Upper lobe of left lung (tissue), 6 donors: Measurements from ENCODE around the gene SH2B3. TPM values are rescaled to one million over a fixed set of nuclear protein-coding genes. Genes with fewer than 3 reads are reported as not detected.

ENCODE experiments used
- ATAC-seq, 2 donors: fragments of 200-7000 bp; cut with Tn5 transposase; one replicate each; pipeline ENCODE4 v1.9.1; 2022; ENCODE audit warnings: mild to moderate bottlenecking in 2 of 2, moderate library complexity in 2 of 2; ENCODE audit not compliant: low FRiP score in 2 of 2
- DNase-seq, 2 donors: peaks; one replicate each; pipeline ENCODE4 v3.0.0-alpha.2; 2019 to 2020
- H3K27ac ChIP-seq, 4 donors: fragments of 200-600 bp; sonication (generic); one replicate each; pipeline ENCODE4 v1.5.1; 2016 to 2019
- H3K27me3 ChIP-seq, 4 donors: fragments of 200-600 bp; sonication (generic); one replicate each; pipeline ENCODE4 v1.5.1; 2017 to 2019
- H3K36me3 ChIP-seq, 4 donors: fragments of 200-600 bp; sonication (generic); one replicate each; pipeline ENCODE4 v1.5.1; 2016 to 2019
- H3K4me1 ChIP-seq, 4 donors: fragments of 200-600 bp; sonication (generic); one replicate each; pipeline ENCODE4 v1.5.1; 2018 to 2019
- H3K4me3 ChIP-seq, 4 donors: fragments of 200-600 bp; sonication (generic); one replicate each; pipeline ENCODE4 v1.5.1; 2017 to 2019; ENCODE audit warnings: mild to moderate bottlenecking in 2 of 4, moderate library complexity in 1 of 4
- H3K9me3 ChIP-seq, 4 donors: fragments of 200-600 bp; sonication (generic); one replicate each; pipeline ENCODE4 v1.5.1; 2018 to 2019
- CTCF ChIP-seq, 6 experiments: fragments of 450-650 bp in 4 of 6; fragments of 200-600 bp in 2 of 6; sonication (generic) in 2 of 6; IDR thresholded peaks; one replicate each; pipeline ENCODE4 v1.5.1; 2016 to 2019; ENCODE audit warnings: antibody characterized with exemption in 6 of 6
- EP300 ChIP-seq, 4 donors: sonication (generic); formaldehyde crosslinking; IDR thresholded peaks; one replicate each; pipeline ENCODE4 v1.5.1; 2017; ENCODE audit warnings: antibody characterized with exemption in 4 of 4, control low read depth in 2 of 4
- POLR2A ChIP-seq, 4 donors: fragments of 450-650 bp; IDR thresholded peaks; one replicate each; pipeline ENCODE4 v1.5.1; 2016 to 2017; ENCODE audit warnings: antibody characterized with exemption in 4 of 4, mild to moderate bottlenecking in 2 of 4
- POLR2AphosphoS5 ChIP-seq, 2 donors: sonication (generic); formaldehyde crosslinking; IDR thresholded peaks; one replicate each; pipeline ENCODE4 v1.5.1; 2017; ENCODE audit warnings: antibody characterized with exemption in 2 of 2
- WGBS, 2 donors: methylation state at CpG; one replicate each; pipeline ENCODE4 v1.1.5; 2017 to 2018; 5-methylcytosine and 5-hydroxymethylcytosine counted together
- total RNA-seq, 6 donors: library from RNA; depleted of rRNA in 4 of 6; stranded (reverse); fragments of >200 nt in 4 of 6; gene quantifications; one replicate each; pipeline versions ENCODE4 v1.1.0 to v1.2.1, GENCODE V29; 2016 to 2021
- donor health status: DM: no; HTN: no; CAD: no; lungs with moderate emphysema.
- donor health status: DM: no; HTN: yes; CAD: no; lungs with severe emphysema.

The SH2B3 gene
- total RNA-seq, 6 donors from 2014 or later: 24.8 to 128 (median 52.5) TPM

GRCh38 chr12:111443586-111443985 is 37.9 kb downstream of the SH2B3 start:
- no peak overlapping the region for H3K4me3 ChIP-seq
- H3K9me3 ChIP-seq: no peaks in the 10 kb centered on the region
- 91% methylated on average over 4 to 7 of the region's 7 CpGs for whole genome bisulfite sequencing, 2 donors
- H3K27me3 ChIP-seq: no peaks in the 10 kb centered on the region
- ATAC-seq (peak in 1 of 2 donors; percentile 12), DNase-seq (no peak)
- TF ChIP-seq POLR2A (IDR thresholded peaks at IDR 0.05) (peak in 1 of 4 donors; percentile 42), CTCF (IDR thresholded peaks at IDR 0.05) (no peak), EP300 (IDR thresholded peaks at IDR 0.05) (no peak), POLR2AphosphoS5 (IDR thresholded peaks at IDR 0.05) (no peak)
- peaks cover 74 to 89% (median 83%) of the 10 kb centered on the region in 4 donors for H3K4me1 ChIP-seq
- H3K27ac ChIP-seq: peak overlapping the region; percentile 40 to 89 (median 74)
- H3K36me3 ChIP-seq: peaks cover 6 to 48% (median 32%) of the 10 kb centered on the region in 4 donors

- TF ChIP-seq EP300 (IDR thresholded peaks at IDR 0.05) (no peak), CTCF (IDR thresholded peaks at IDR 0.05) (no peak), POLR2AphosphoS5 (IDR thresholded peaks at IDR 0.05) (no peak), POLR2A (IDR thresholded peaks at IDR 0.05) (no peak)
- no peak for ATAC-seq
- peak in 1 of 2 donors; percentile 50 for DNase-seq
- Histone ChIP-seq H3K27ac (peak overlapping the region; percentile 49 to 89 (median 82)), H3K9me3 (no peaks in the 10 kb centered on the region), H3K4me3 (no peak overlapping the region), H3K36me3 (peaks cover 6 to 56% (median 36%) of the 10 kb centered on the region in 4 donors), H3K4me1 (peaks cover 66 to 84% (median 75%) of the 10 kb centered on the region in 4 donors), H3K27me3 (no peaks in the 10 kb centered on the region)
- WGBS, 2 donors: 83 to 90% methylated on average over 3 to 5 of the region's 8 CpGs
Measured at GRCh38 chr12:111444314-111444924, 38.7 kb downstream of the SH2B3 start.

GRCh38 chr12:111444925-111445725 is 39.4 kb downstream of the SH2B3 start:
- H3K27me3 ChIP-seq: no peaks in the 10 kb centered on the region
- DNase-seq (peak; percentile 32 to 79), ATAC-seq (peak; percentile 79 to 86)
- H3K4me1 ChIP-seq: peaks cover 61 to 77% (median 71%) of the 10 kb centered on the region in 4 donors
- peaks cover 7 to 63% (median 41%) of the 10 kb centered on the region in 4 donors for H3K36me3 ChIP-seq
- 46 to 80% methylated on average over 1 to 7 of the region's 11 CpGs for WGBS, 2 donors
- TF ChIP-seq EP300 (IDR thresholded peaks at IDR 0.05) (no peak), POLR2AphosphoS5 (IDR thresholded peaks at IDR 0.05) (peak in 1 of 2 donors; percentile 27), POLR2A (IDR thresholded peaks at IDR 0.05) (peak in 1 of 4 donors; percentile 27), CTCF (IDR thresholded peaks at IDR 0.05) (peak in 4 of 6 experiments; percentile 12 to 45 (median 28))
- H3K9me3 ChIP-seq: no peaks in the 10 kb centered on the region
- peak overlapping the region; percentile 49 to 89 (median 82) for H3K27ac ChIP-seq
- no peak overlapping the region for H3K4me3 ChIP-seq

- H3K9me3 ChIP-seq: no peaks in the 10 kb centered on the region
- TF ChIP-seq POLR2A (IDR thresholded peaks at IDR 0.05): no peak
- peak in 2 of 4 donors; percentile 32 to 79 for TF ChIP-seq EP300 (IDR thresholded peaks at IDR 0.05)
- TF ChIP-seq POLR2AphosphoS5 (IDR thresholded peaks at IDR 0.05): peak; percentile 84 to 88
- H3K27ac ChIP-seq: peak overlapping the region; percentile 49 to 89 (median 82)
- DNase-seq (no peak), ATAC-seq (no peak)
- peaks cover 57 to 76% (median 67%) of the 10 kb centered on the region in 4 donors for H3K4me1 ChIP-seq
- peaks cover 11 to 71% (median 48%) of the 10 kb centered on the region in 4 donors for H3K36me3 ChIP-seq
- H3K4me3 ChIP-seq: no peak overlapping the region
- 29 to 37% methylated on average over 4 to 6 of the region's 6 CpGs for WGBS, 2 donors
- no peaks in the 10 kb centered on the region for H3K27me3 ChIP-seq
Measured at GRCh38 chr12:111445726-111446581, 40.2 kb downstream of the SH2B3 start.
